IMR-90 (cell line): ENCODE measurements around the gene TECPR2. TPM values are rescaled to one million over a fixed set of nuclear protein-coding genes. Genes with fewer than 3 reads are reported as not detected.

Experiments used
- ATAC-seq: fragments of 200-7000 bp; cut with Tn5 transposase; 2 replicates; pipeline ENCODE4 v1.9.1; 2020; ENCODE audit warnings: low read depth, mild to moderate bottlenecking, moderate library complexity
- BruUV-seq: library from RNA; stranded (reverse); fragments of 400-500 nt; replicated peaks from 2 replicates; lab custom pipeline; 2021; lab: Mats Ljungman, UMichigan
- CTCF ChIA-PET: fragments of 300-600 bp; formaldehyde crosslinking; extraction: SDS; loops from one replicate; lab custom pipeline; 2021; ENCODE audit warnings: antibody characterized with exemption; lab: Yijun Ruan, JAX
- POLR2A ChIA-PET: fragments of 300-600 bp; sonication (Branson Sonifier 250); formaldehyde crosslinking; loops from one replicate; lab custom pipeline; 2022; ENCODE audit warnings: antibody characterized with exemption; ENCODE audit not compliant: unreplicated experiment; lab: Charles Lee
- DNase-seq: peaks from one replicate; pipeline ENCODE4 v3.0.0; 2013
- H2AFZ ChIP-seq: replicated peaks from 2 replicates; pipeline ENCODE3; 2013; ENCODE audit warnings: low read length, mild to moderate bottlenecking; ENCODE audit not compliant: poor library complexity
- H2AK5ac ChIP-seq: 2 replicates; pipeline ENCODE4 v1.6.1; 2013; ENCODE audit warnings: low read depth, low read length, inconsistent platforms
- H2AK9ac ChIP-seq: replicated peaks from 2 replicates; pipeline ENCODE3; 2013; ENCODE audit warnings: mild to moderate bottlenecking, low read depth, low read length, moderate library complexity; ENCODE audit not compliant: poor library complexity
- H2BK120ac ChIP-seq: 2 replicates; pipeline ENCODE4 v1.6.1; 2013; ENCODE audit warnings: low read depth, low read length, inconsistent platforms
- H2BK15ac ChIP-seq: 3 replicates; pipeline ENCODE4 v1.6.1; 2013; ENCODE audit warnings: low read depth, low read length, inconsistent platforms
- H2BK20ac ChIP-seq: 2 replicates; pipeline ENCODE4 v1.6.1; 2013; ENCODE audit warnings: low read depth, mild to moderate bottlenecking, inconsistent platforms, low read length, moderate library complexity
- H2BK5ac ChIP-seq: 2 replicates; pipeline ENCODE4 v1.6.1; 2013; ENCODE audit warnings: mild to moderate bottlenecking, low read depth, low read length, inconsistent platforms; ENCODE audit not compliant: poor library complexity, severe bottlenecking
- H3K14ac ChIP-seq: replicated peaks from 2 replicates; pipeline ENCODE4 v1.6.1; 2013; ENCODE audit warnings: low read depth, low read length, inconsistent platforms
- H3K18ac ChIP-seq: 2 replicates; pipeline ENCODE4 v1.6.1; 2013; ENCODE audit warnings: low read depth, low read length, control low read depth
- H3K23ac ChIP-seq: 2 replicates; pipeline ENCODE4 v1.6.1; 2013; ENCODE audit warnings: low read depth, low read length, inconsistent platforms
- H3K27ac ChIP-seq: 2 replicates; pipeline ENCODE4 v1.5.1; 2013; ENCODE audit warnings: mild to moderate bottlenecking, control low read depth, low read length; ENCODE audit not compliant: insufficient read depth
- H3K27me3 ChIP-seq: 2 replicates; pipeline ENCODE4 v1.6.1; 2013; ENCODE audit warnings: low read length; ENCODE audit not compliant: control insufficient read depth, insufficient read depth
- H3K36me3 ChIP-seq: 2 replicates; pipeline ENCODE4 v1.6.1; 2013; ENCODE audit warnings: low read length, mixed read lengths; ENCODE audit not compliant: control insufficient read depth, insufficient read depth
- H3K4ac ChIP-seq: 2 replicates; pipeline ENCODE4 v1.6.1; 2013; ENCODE audit warnings: low read depth, low read length, inconsistent platforms
- H3K4me1 ChIP-seq: 2 replicates; pipeline ENCODE4 v1.6.1; 2013; ENCODE audit warnings: low read length, mixed read lengths; ENCODE audit not compliant: control insufficient read depth, insufficient read depth
- H3K4me2 ChIP-seq: 2 replicates; pipeline ENCODE4 v1.6.1; 2013; ENCODE audit warnings: low read depth, mild to moderate bottlenecking, control low read depth, low read length, moderate library complexity
- H3K4me3 ChIP-seq: 2 replicates; pipeline ENCODE4 v1.5.1; 2013; ENCODE audit warnings: low read depth, mild to moderate bottlenecking, control low read depth, low read length, moderate library complexity; ENCODE audit not compliant: insufficient read depth
- H3K56ac ChIP-seq: 2 replicates; pipeline ENCODE4 v1.6.1; 2013; ENCODE audit warnings: low read length, inconsistent platforms; ENCODE audit not compliant: insufficient read depth; ENCODE audit errors: extremely low read depth
- H3K79me1 ChIP-seq, 2 experiments: 2 replicates each; pipeline ENCODE4 v1.6.1; 2013; ENCODE audit warnings: low read length in 2 of 2, inconsistent platforms in 1 of 2, low read depth in 1 of 2
- H3K9ac ChIP-seq: 2 replicates; pipeline ENCODE4 v1.6.1; 2013; ENCODE audit warnings: low read depth, low read length, control low read depth
- H3K9me1 ChIP-seq: 2 replicates; pipeline ENCODE4 v1.6.1; 2013; ENCODE audit warnings: low read length, inconsistent platforms; ENCODE audit not compliant: insufficient read depth
- H3K9me3 ChIP-seq: 2 replicates; pipeline ENCODE4 v1.6.1; 2013; ENCODE audit warnings: low read length; ENCODE audit not compliant: control insufficient read depth, insufficient read depth
- H4K20me1 ChIP-seq: 2 replicates; pipeline ENCODE4 v1.6.1; 2013; ENCODE audit warnings: low read length, inconsistent platforms; ENCODE audit not compliant: insufficient read depth
- H4K5ac ChIP-seq: 2 replicates; pipeline ENCODE4 v1.6.1; 2013; ENCODE audit warnings: mild to moderate bottlenecking, low read depth, low read length, control low read depth
- H4K8ac ChIP-seq, 2 experiments: 2 replicates each; pipeline ENCODE4 v1.6.1; 2013; ENCODE audit warnings: low read depth in 2 of 2, low read length in 2 of 2, control low read depth in 1 of 2, inconsistent platforms in 1 of 2
- H4K91ac ChIP-seq: 2 replicates; pipeline ENCODE4 v1.6.1; 2013; ENCODE audit warnings: low read depth, low read length, inconsistent platforms; ENCODE audit not compliant: insufficient read depth
- BHLHE40 ChIP-seq: fragments of 150-350 bp; IDR thresholded peaks from 2 replicates; pipeline ENCODE4 v1.6.1; 2016; ENCODE audit warnings: mild to moderate bottlenecking, low read depth, low read length
- CEBPB ChIP-seq: IDR thresholded peaks from 2 replicates; pipeline ENCODE4 v1.6.1; 2012; ENCODE audit warnings: low read depth, low read length, improper control_type of control experiment
- CHD1 ChIP-seq: IDR thresholded peaks from 2 replicates; pipeline ENCODE4 v1.6.1; 2012; ENCODE audit warnings: low read depth, low read length, improper control_type of control experiment
- CTCF ChIP-seq: conservative IDR thresholded peaks from 2 replicates; pipeline ENCODE4 v1.5.1; 2012; ENCODE audit warnings: mild to moderate bottlenecking, low read depth, low read length, improper control_type of control experiment
- FOS ChIP-seq: fragments of 150-350 bp; IDR thresholded peaks from 2 replicates; pipeline ENCODE4 v1.6.1; 2016; ENCODE audit warnings: low read depth, low read length
- MAZ ChIP-seq: IDR thresholded peaks from 2 replicates; pipeline ENCODE4 v1.6.1; 2012; ENCODE audit warnings: low read depth, mild to moderate bottlenecking, low read length, improper control_type of control experiment, moderate library complexity, borderline replicate concordance
- NFE2L2 ChIP-seq: fragments of 150-350 bp; IDR thresholded peaks from 2 replicates; pipeline ENCODE4 v1.6.1; 2016; ENCODE audit warnings: low read depth, mild to moderate bottlenecking, low read length
- POLR2A ChIP-seq: IDR thresholded peaks from 2 replicates; pipeline ENCODE4 v1.6.1; 2012; ENCODE audit warnings: mild to moderate bottlenecking, low read depth, low read length
- SMC3 ChIP-seq: fragments of 150-350 bp; IDR thresholded peaks from 2 replicates; pipeline ENCODE4 v1.6.1; 2016; ENCODE audit warnings: low read depth, mild to moderate bottlenecking, antibody characterized with exemption, low read length, moderate library complexity
- WGBS, 2 experiments: methylation state at CpG; one replicate each; pipeline versions ENCODE4 v1.1.5 to v1.1.7; 2013; ENCODE audit warnings: missing lambda C conversion rate in 2 of 2; ENCODE audit not compliant: insufficient read length in 1 of 2; ENCODE audit errors: extremely low coverage in 2 of 2; 5-methylcytosine and 5-hydroxymethylcytosine counted together
- dilution Hi-C: fragments of 300-500 bp; cut with HindIII; formaldehyde crosslinking; loops from one replicate; pipeline ENCODE4 v1.14.3; 2018; ENCODE audit warnings: low sequenced_read_pairs; ENCODE audit not compliant: unreplicated experiment
- in situ Hi-C: fragments of 300-500 bp; cut with MboI; formaldehyde crosslinking; loops from 3 replicates; pipeline ENCODE4 v1.14.3; 2019; ENCODE audit warnings: low sequenced_read_pairs, inconsistent platforms, mixed read lengths
- intact Hi-C: fragments of 100-400 bp; cut with micrococcal nuclease; formaldehyde crosslinking; loops from 2 replicates; pipeline ENCODE4 v1.10.0; 2022
- polyA plus RNA-seq, 3 experiments: library from polyadenylated mRNA; depleted of rRNA; stranded (reverse); fragments of >200 nt; gene quantifications; 2 replicates each; pipeline ENCODE4 v1.2.3, GENCODE V29; 2012; ENCODE audit warnings: low replicate concordance in 1 of 3
- total RNA-seq: library from RNA; depleted of rRNA; stranded (reverse); fragments of >200 nt; gene quantifications from 2 replicates; pipeline ENCODE4 v1.2.3, GENCODE V29; 2012

The TECPR2 gene
- total and polyA plus RNA-seq, 2 of the 4 experiments (the other 2 are of a cell fraction), result 9.5 to 11.7 TPM

- H4K20me1 ChIP-seq, result no peaks in the 10 kb centered on the region
- no peak overlapping the region for H3K9ac ChIP-seq
- H2BK15ac ChIP-seq, result no peak overlapping the region
- H3K4me3 ChIP-seq, result no peak overlapping the region
- H4K91ac ChIP-seq, result no peak overlapping the region
- H2AK5ac ChIP-seq, result no peak overlapping the region
- H3K56ac ChIP-seq, result no peak overlapping the region
- no peak overlapping the region for H2BK20ac ChIP-seq
- no peak overlapping the region for H3K23ac ChIP-seq
- H3K27me3 ChIP-seq, result no peaks in the 10 kb centered on the region
- H3K14ac ChIP-seq, result no peak overlapping the region
- no peak overlapping the region for H3K4me2 ChIP-seq
- ChIA-PET CTCF (no interaction called here), POLR2A (no interaction called here)
- WGBS, 2 experiments, result 90% methylated on average over 14 of the region's 20 CpGs; no CpG with 5 or more reads in 1 of the 2 experiments
- H4K8ac ChIP-seq, result no peak overlapping the region
- H3K4me1 ChIP-seq, result no peaks in the 10 kb centered on the region
- H3K9me3 ChIP-seq, result no peaks in the 10 kb centered on the region
- H3K4ac ChIP-seq, result no peak overlapping the region
- dilution Hi-C loops (no loop called here), in situ Hi-C loops (no loop called here), intact Hi-C loops (no loop called here)
- no peak overlapping the region for H2AK9ac ChIP-seq
- DNase-seq, result no peak
- H2BK120ac ChIP-seq, result no peak overlapping the region
- H2AFZ ChIP-seq, result no peak overlapping the region
- no peak overlapping the region for H2BK5ac ChIP-seq
- no peaks in the 10 kb centered on the region; the same call in 1 of the 2 replicates for H3K9me1 ChIP-seq
- no peak for TF ChIP-seq POLR2A
- TF ChIP-seq FOS, result no peak
- no peak for TF ChIP-seq CHD1
- TF ChIP-seq MAZ, result no peak
- no peak for TF ChIP-seq SMC3
- no peak for TF ChIP-seq NFE2L2
- no peak for TF ChIP-seq BHLHE40
- TF ChIP-seq CEBPB, result no peak
- no peak for TF ChIP-seq CTCF
- H4K5ac ChIP-seq, result no peak overlapping the region
- H3K27ac ChIP-seq, result no peak overlapping the region
- H3K36me3 ChIP-seq, result peaks cover 29% of the 10 kb centered on the region
- H3K18ac ChIP-seq, result no peak overlapping the region
- no TSS peak for BruUV-seq
- H3K79me1 ChIP-seq, result peaks cover 0 to 4% of the 10 kb centered on the region in 2 experiments; a peak in 2 of 4 replicates
- no peak for ATAC-seq
Measured at GRCh38 chr14:102501751-102502315, 139.1 kb downstream of the TECPR2 start.
